ENCODE data around the gene FAM131A.

- no peak for TF ChIP-seq SMC3 (conservative IDR thresholded peaks at IDR 0.05; ENCODE audit: poor library complexity)
- TF ChIP-seq POLR2AphosphoS5 (IDR thresholded peaks at IDR 0.05), result no peak
- TF ChIP-seq EP300 (conservative IDR thresholded peaks at IDR 0.05; ENCODE audit: poor library complexity, severe bottlenecking), result no peak
- no peak for TF ChIP-seq EZH2 (IDR thresholded peaks at IDR 0.05; ENCODE audit: borderline replicate concordance, insufficient read depth, low read length, poor library complexity, severe bottlenecking)
- TF ChIP-seq TAF1 (IDR thresholded peaks at IDR 0.05; ENCODE audit: low read depth), result no peak
- TF ChIP-seq CTCF (IDR thresholded peaks at IDR 0.05; ENCODE audit: poor library complexity, severe bottlenecking), result no peak
- no peak for TF ChIP-seq MXI1 (conservative IDR thresholded peaks at IDR 0.05; ENCODE audit: poor library complexity, severe bottlenecking)
- TF ChIP-seq REST (IDR thresholded peaks at IDR 0.05; ENCODE audit: borderline replicate concordance), result no peak
- no peak for TF ChIP-seq RAD21 (conservative IDR thresholded peaks at IDR 0.05)
These were observed 16.1 kb downstream of the FAM131A start for GRCh38 chr3:184353546-184353941.

All from neural cell (in vitro differentiated cells).